T-cell (primary cell): ENCODE measurements around the gene SDK2. TPM values are rescaled to one million over a fixed set of nuclear protein-coding genes. Genes with fewer than 3 reads are reported as not detected.

Source experiments
- ATAC-seq, 4 experiments: fragments of 200-7000 bp in 3 of 4; fragments of 150-1000 bp in 1 of 4; cut with Tn5 transposase; replicated peaks in 1 of 4; 1 replicate in 3 of 4; 2 replicates in 1 of 4; pipeline ENCODE4 v1.10.0; 2021; ENCODE audit warnings: moderate library complexity in 3 of 4, mild to moderate bottlenecking in 2 of 4, moderate number of reproducible peaks in 1 of 4
- CTCF ChIA-PET, 2 donors: fragments of 300-600 bp; sonication (Branson Sonifier 250); formaldehyde crosslinking; loops; one replicate each; lab custom pipeline; 2022; ENCODE audit warnings: antibody characterized with exemption in 2 of 2; lab: Charles Lee
- POLR2A ChIA-PET, 2 donors: fragments of 300-600 bp; sonication (Branson Sonifier 250); formaldehyde crosslinking; loops; one replicate each; lab custom pipeline; 2022; ENCODE audit warnings: antibody characterized with exemption in 2 of 2; lab: Charles Lee
- DNase-seq, 35 experiments: peaks; one replicate each; pipeline versions ENCODE4 v3.0.0 to v3.0.0-alpha.2; 2013 to 2023
- H3K27ac ChIP-seq: one replicate; pipeline ENCODE4 v1.5.1; 2013; ENCODE audit warnings: low read length
- H3K27me3 ChIP-seq, 2 experiments: replicated peaks in 1 of 2; 1 replicate in 1 of 2; 2 replicates in 1 of 2; pipeline versions ENCODE4 v1.6.1 to v1.7.0; 2013; ENCODE audit warnings: low read length in 1 of 2, mixed read lengths in 1 of 2; ENCODE audit not compliant: control insufficient read depth in 2 of 2, insufficient read depth in 2 of 2; ENCODE audit errors: extremely low read depth in 1 of 2
- H3K36me3 ChIP-seq, 2 donors: 1 replicate in 1 of 2; 2 replicates in 1 of 2; pipeline versions ENCODE4 v1.6.1 to v1.7.0; 2013; ENCODE audit warnings: low read length in 1 of 2; ENCODE audit not compliant: control insufficient read depth in 2 of 2, insufficient read depth in 1 of 2; ENCODE audit errors: extremely low read depth in 1 of 2
- H3K4me1 ChIP-seq, 2 experiments: 1 replicate in 1 of 2; 2 replicates in 1 of 2; pipeline versions ENCODE4 v1.6.1 to v1.7.0; 2013; ENCODE audit warnings: low read length in 2 of 2, mixed read lengths in 1 of 2; ENCODE audit not compliant: insufficient read depth in 2 of 2, control insufficient read depth in 1 of 2; ENCODE audit errors: extremely low read depth in 1 of 2
- H3K4me3 ChIP-seq, 2 donors: 1 replicate in 1 of 2; 2 replicates in 1 of 2; pipeline versions ENCODE4 v1.5.1 to v1.7.0; 2013; ENCODE audit warnings: mild to moderate bottlenecking in 2 of 2, low read length in 1 of 2, moderate library complexity in 1 of 2; ENCODE audit not compliant: control insufficient read depth in 1 of 2; ENCODE audit errors: extremely low read depth in 1 of 2
- H3K9me3 ChIP-seq: 2 replicates; pipeline ENCODE4 v1.7.0; 2013
- H3K27ac Mint-ChIP-seq, 2 donors: one replicate each; pipeline ENCODE4 v1.8.0; 2020 to 2021; ENCODE audit warnings: mild to moderate bottlenecking in 2 of 2, mixed read lengths in 2 of 2
- H3K27me3 Mint-ChIP-seq, 2 donors: one replicate each; pipeline ENCODE4 v1.8.0; 2021 to 2022; ENCODE audit warnings: mixed read lengths in 2 of 2
- H3K36me3 Mint-ChIP-seq: one replicate; pipeline ENCODE4 v1.8.0; 2021; ENCODE audit warnings: mixed read lengths
- H3K4me1 Mint-ChIP-seq, 3 donors: one replicate each; pipeline ENCODE4 v1.8.0; 2020 to 2022; ENCODE audit warnings: mixed read lengths in 3 of 3, mild to moderate bottlenecking in 1 of 3
- H3K4me3 Mint-ChIP-seq, 3 donors: one replicate each; pipeline ENCODE4 v1.8.0; 2020 to 2022; ENCODE audit warnings: mild to moderate bottlenecking in 3 of 3, mixed read lengths in 3 of 3, moderate library complexity in 3 of 3
- H3K9me3 Mint-ChIP-seq, 3 donors: one replicate each; pipeline ENCODE4 v1.8.0; 2020 to 2022; ENCODE audit warnings: mixed read lengths in 3 of 3
- WGBS: methylation state at CpG from one replicate; pipeline ENCODE4 v1.1.5; 2013; ENCODE audit warnings: missing lambda C conversion rate; ENCODE audit not compliant: insufficient coverage; 5-methylcytosine and 5-hydroxymethylcytosine counted together
- total RNA-seq, 35 experiments: library from RNA in 6 of 35; stranded (reverse) in 6 of 35; fragments of 120-200 nt in 1 of 35; gene quantifications; one replicate each; pipeline versions ENCODE4 v1.2.1 to v1.2.4 and lab custom pipeline; 2013 to 2026

The SDK2 gene
- total RNA-seq, 5 donors from 2014 or later (not counting 1 experiment from before 2014, with no cell fraction given), result 2.9 to 8.3 (median 4.8) TPM

GRCh38 chr17:73286863-73287296, 357.4 kb downstream of the SDK2 start:
- WGBS, result 70% methylated on average over 5 of the region's 8 CpGs
- Histone ChIP-seq H3K27ac (no peak overlapping the region), H3K4me3 (no peak overlapping the region), H3K9me3 (no peaks in the 10 kb centered on the region), H3K4me1 (peaks cover 0 to 11% of the 10 kb centered on the region in 2 experiments), H3K36me3 (no peaks in the 10 kb centered on the region), H3K27me3 (peaks cover 0 to 22% of the 10 kb centered on the region in 2 experiments)
- POLR2A ChIA-PET, result no interaction called here
- CTCF ChIA-PET, result no interaction called here
- Mint-ChIP-seq H3K27ac (no peak overlapping the region), H3K36me3 (no peaks in the 10 kb centered on the region), H3K9me3 (no peaks in the 10 kb centered on the region), H3K27me3 (peaks cover 0 to 17% of the 10 kb centered on the region in 2 donors), H3K4me3 (no peak overlapping the region), H3K4me1 (peaks cover 13 to 19% (median 15%) of the 10 kb centered on the region in 3 donors)
- no peak for DNase-seq
- ATAC-seq, result no peak

- Mint-ChIP-seq H3K4me3 (no peak overlapping the region), H3K4me1 (peaks cover 11 to 17% (median 13%) of the 10 kb centered on the region in 3 donors), H3K36me3 (no peaks in the 10 kb centered on the region), H3K27ac (no peak overlapping the region), H3K27me3 (peaks cover 0 to 17% of the 10 kb centered on the region in 2 donors), H3K9me3 (no peaks in the 10 kb centered on the region)
- H3K36me3 ChIP-seq, result no peaks in the 10 kb centered on the region
- DNase-seq (no peak), ATAC-seq (no peak)
- no peak overlapping the region for H3K27ac ChIP-seq
- 91% methylated on average over 48 of the region's 52 CpGs for WGBS
- peaks cover 0 to 8% of the 10 kb centered on the region in 2 experiments for H3K4me1 ChIP-seq
- H3K4me3 ChIP-seq, result no peak overlapping the region
- POLR2A ChIA-PET, result no interaction called here
- H3K27me3 ChIP-seq, result peaks cover 0 to 24% of the 10 kb centered on the region in 2 experiments
- H3K9me3 ChIP-seq, result no peaks in the 10 kb centered on the region
- CTCF ChIA-PET, result no interaction called here
Observed at GRCh38 chr17:73285916-73286862, 358.1 kb downstream of the SDK2 start.

GRCh38 chr17:73285603-73285908, 358.7 kb downstream of the SDK2 start:
- H3K9me3 Mint-ChIP-seq, result no peaks in the 10 kb centered on the region
- ChIA-PET CTCF (no interaction called here), POLR2A (no interaction called here)
- H3K27ac Mint-ChIP-seq, result no peak overlapping the region
- DNase-seq (no peak), ATAC-seq (no peak)
- H3K27ac ChIP-seq, result no peak overlapping the region
- no peak overlapping the region for H3K4me3 Mint-ChIP-seq
- H3K27me3 ChIP-seq, result peaks cover 0 to 18% of the 10 kb centered on the region in 2 experiments
- H3K36me3 ChIP-seq, result no peaks in the 10 kb centered on the region
- H3K4me1 ChIP-seq, result peaks cover 0 to 2% of the 10 kb centered on the region in 2 experiments
- H3K4me3 ChIP-seq, result no peak overlapping the region
- peaks cover 0 to 17% of the 10 kb centered on the region in 2 donors for H3K27me3 Mint-ChIP-seq
- 87% methylated on average over 15 of the region's 15 CpGs for WGBS
- H3K4me1 Mint-ChIP-seq, result peaks cover 4 to 10% (median 6%) of the 10 kb centered on the region in 3 donors
- no peaks in the 10 kb centered on the region for H3K36me3 Mint-ChIP-seq
- H3K9me3 ChIP-seq, result no peaks in the 10 kb centered on the region

- 91% methylated on average over 14 of the region's 20 CpGs for WGBS
- no peaks in the 10 kb centered on the region for H3K36me3 ChIP-seq
- CTCF ChIA-PET, result no interaction called here
- peaks cover 0 to 15% of the 10 kb centered on the region in 2 experiments for H3K27me3 ChIP-seq
- peaks cover 0 to 13% of the 10 kb centered on the region in 2 donors for H3K27me3 Mint-ChIP-seq
- POLR2A ChIA-PET, result no interaction called here
- no peaks in the 10 kb centered on the region for H3K9me3 Mint-ChIP-seq
- no peaks in the 10 kb centered on the region for H3K9me3 ChIP-seq
- no peak overlapping the region for H3K27ac ChIP-seq
- DNase-seq (no peak), ATAC-seq (no peak)
- no peak overlapping the region for H3K27ac Mint-ChIP-seq
- H3K4me1 ChIP-seq, result no peaks in the 10 kb centered on the region
- H3K4me1 Mint-ChIP-seq, result peaks cover 0 to 6% (median 2%) of the 10 kb centered on the region in 3 donors
- no peak overlapping the region for H3K4me3 Mint-ChIP-seq
- H3K4me3 ChIP-seq, result no peak overlapping the region
- no peaks in the 10 kb centered on the region for H3K36me3 Mint-ChIP-seq
Observed at GRCh38 chr17:73284906-73285602, 359.2 kb downstream of the SDK2 start.
